BE2C (cell line): ENCODE measurements around the gene SEMA3C.

Experiments used
- DNase-seq: peaks from one replicate; pipeline ENCODE4 v3.0.0-alpha.2; 2020
- H3K27me3 ChIP-seq: fragments of 250-450 bp; sonication (Bioruptor Pico); 2 replicates; pipeline ENCODE4 v1.5.1; 2020; ENCODE audit warnings: mild to moderate bottlenecking
- H3K36me3 ChIP-seq: fragments of 250-450 bp; sonication (Bioruptor Pico); 2 replicates; pipeline ENCODE4 v1.5.1; 2020; ENCODE audit warnings: mild to moderate bottlenecking
- H3K4me1 ChIP-seq: fragments of 250-450 bp; sonication (Bioruptor Pico); 2 replicates; pipeline ENCODE4 v1.5.1; 2020
- H3K4me3 ChIP-seq: 2 replicates; pipeline ENCODE4 v1.5.1; 2011; ENCODE audit warnings: low read depth, low read length
- H3K9me3 ChIP-seq: fragments of 250-450 bp; sonication (Bioruptor Pico); 2 replicates; pipeline ENCODE4 v1.5.1; 2020
- CTCF ChIP-seq: IDR thresholded peaks from 2 replicates; pipeline ENCODE4 v1.5.1; 2012; ENCODE audit warnings: mild to moderate bottlenecking, low read depth, low read length

Gene SEMA3C

GRCh38 chr7:80890426-80891258, 28.2 kb downstream of the SEMA3C start:
- peaks cover 7% of the 10 kb centered on the region for H3K4me1 ChIP-seq
- no peaks in the 10 kb centered on the region for H3K36me3 ChIP-seq
- no peak overlapping the region for H3K4me3 ChIP-seq
- no peaks in the 10 kb centered on the region for H3K9me3 ChIP-seq
- no peak for DNase-seq
- TF ChIP-seq CTCF = no peak
- no peaks in the 10 kb centered on the region for H3K27me3 ChIP-seq

GRCh38 chr7:80889525-80889924, 29.3 kb downstream of the SEMA3C start:
- Histone ChIP-seq H3K9me3 (no peaks in the 10 kb centered on the region), H3K4me3 (no peak overlapping the region), H3K36me3 (no peaks in the 10 kb centered on the region), H3K27me3 (no peaks in the 10 kb centered on the region), H3K4me1 (peaks cover 7% of the 10 kb centered on the region)
- no peak for TF ChIP-seq CTCF
- DNase-seq = no peak

- no peak for TF ChIP-seq CTCF
- Histone ChIP-seq H3K27me3 (no peaks in the 10 kb centered on the region), H3K4me3 (no peak overlapping the region), H3K36me3 (no peaks in the 10 kb centered on the region), H3K4me1 (peaks cover 14% of the 10 kb centered on the region), H3K9me3 (no peaks in the 10 kb centered on the region)
- no peak for DNase-seq
Measured at GRCh38 chr7:80885757-80886156, 33.1 kb downstream of the SEMA3C start.

- Histone ChIP-seq H3K27me3 (no peaks in the 10 kb centered on the region), H3K4me1 (peaks cover 10% of the 10 kb centered on the region), H3K36me3 (no peaks in the 10 kb centered on the region), H3K4me3 (no peak overlapping the region), H3K9me3 (no peaks in the 10 kb centered on the region)
- no peak for DNase-seq
- no peak for TF ChIP-seq CTCF
Measured at GRCh38 chr7:80884511-80885195, 34.2 kb downstream of the SEMA3C start.

- Histone ChIP-seq H3K9me3 (no peaks in the 10 kb centered on the region), H3K36me3 (no peaks in the 10 kb centered on the region), H3K4me1 (peaks cover 10% of the 10 kb centered on the region), H3K27me3 (no peaks in the 10 kb centered on the region), H3K4me3 (no peak overlapping the region)
- peak; percentile 30 for DNase-seq
- TF ChIP-seq CTCF = no peak
Measured at GRCh38 chr7:80883154-80884025, 35.5 kb downstream of the SEMA3C start.
